ENCODE data around the gene IFI27L1.
A peak's percentile ranks its signal among the peaks of the same experiment; 100 is the strongest.

Gene IFI27L1

GRCh38 chr14:94111276-94112095 is 30.4 kb downstream of the IFI27L1 start:
- no peak for TF ChIP-seq GATA3 (IDR thresholded peaks at IDR 0.05; ENCODE audit: low read depth, low read length)
- TF ChIP-seq GATA2 (IDR thresholded peaks at IDR 0.05; ENCODE audit: low read depth, low read length) = no peak

GRCh38 chr14:94112513-94113063 is 31.5 kb downstream of the IFI27L1 start:
- TF ChIP-seq GATA3 (IDR thresholded peaks at IDR 0.05; ENCODE audit: low read depth, low read length) (no peak), GATA2 (IDR thresholded peaks at IDR 0.05; ENCODE audit: low read depth, low read length) (no peak)

GRCh38 chr14:94113073-94113472 is 32.0 kb downstream of the IFI27L1 start:
- no peak for TF ChIP-seq GATA2 (IDR thresholded peaks at IDR 0.05; ENCODE audit: low read depth, low read length)
- TF ChIP-seq GATA3 (IDR thresholded peaks at IDR 0.05; ENCODE audit: low read depth, low read length) = no peak

GRCh38 chr14:94113490-94113889 is 32.4 kb downstream of the IFI27L1 start:
- no peak for TF ChIP-seq GATA2 (IDR thresholded peaks at IDR 0.05; ENCODE audit: low read depth, low read length)
- TF ChIP-seq GATA3 (IDR thresholded peaks at IDR 0.05; ENCODE audit: low read depth, low read length) = no peak

- TF ChIP-seq GATA2 (IDR thresholded peaks at IDR 0.05; ENCODE audit: low read depth, low read length) (no peak), GATA3 (IDR thresholded peaks at IDR 0.05; ENCODE audit: low read depth, low read length) (no peak)
Observed at GRCh38 chr14:94113908-94114588, 32.9 kb downstream of the IFI27L1 start.

- TF ChIP-seq GATA2 (IDR thresholded peaks at IDR 0.05; ENCODE audit: low read depth, low read length) (no peak), GATA3 (IDR thresholded peaks at IDR 0.05; ENCODE audit: low read depth, low read length) (no peak)
Observed at GRCh38 chr14:94114589-94115057, 33.5 kb downstream of the IFI27L1 start.

- peak; percentile 69 for TF ChIP-seq GATA2 (IDR thresholded peaks at IDR 0.05; ENCODE audit: low read depth, low read length)
- no peak for TF ChIP-seq GATA3 (IDR thresholded peaks at IDR 0.05; ENCODE audit: low read depth, low read length)
Observed at GRCh38 chr14:94115058-94115591, 34.0 kb downstream of the IFI27L1 start.

- no peak for TF ChIP-seq GATA2 (IDR thresholded peaks at IDR 0.05; ENCODE audit: low read depth, low read length)
- TF ChIP-seq GATA3 (IDR thresholded peaks at IDR 0.05; ENCODE audit: low read depth, low read length) = no peak
Observed at GRCh38 chr14:94115631-94116030, 34.5 kb downstream of the IFI27L1 start.

- no peak for TF ChIP-seq GATA3 (IDR thresholded peaks at IDR 0.05; ENCODE audit: low read depth, low read length)
- no peak for TF ChIP-seq GATA2 (IDR thresholded peaks at IDR 0.05; ENCODE audit: low read depth, low read length)
Observed at GRCh38 chr14:94116701-94117100, 35.6 kb downstream of the IFI27L1 start.

GRCh38 chr14:94117856-94118255 is 36.7 kb downstream of the IFI27L1 start:
- no peak for TF ChIP-seq GATA2 (IDR thresholded peaks at IDR 0.05; ENCODE audit: low read depth, low read length)
- no peak for TF ChIP-seq GATA3 (IDR thresholded peaks at IDR 0.05; ENCODE audit: low read depth, low read length)

- TF ChIP-seq GATA3 (IDR thresholded peaks at IDR 0.05; ENCODE audit: low read depth, low read length) = no peak
- no peak for TF ChIP-seq GATA2 (IDR thresholded peaks at IDR 0.05; ENCODE audit: low read depth, low read length)
Observed at GRCh38 chr14:94119071-94119470, 38.0 kb downstream of the IFI27L1 start.

GRCh38 chr14:94120667-94121340 is 39.7 kb downstream of the IFI27L1 start:
- TF ChIP-seq GATA3 (IDR thresholded peaks at IDR 0.05; ENCODE audit: low read depth, low read length) (no peak), GATA2 (IDR thresholded peaks at IDR 0.05; ENCODE audit: low read depth, low read length) (no peak)

- TF ChIP-seq GATA3 (IDR thresholded peaks at IDR 0.05; ENCODE audit: low read depth, low read length) (no peak), GATA2 (IDR thresholded peaks at IDR 0.05; ENCODE audit: low read depth, low read length) (no peak)
Observed at GRCh38 chr14:94121485-94121884, 40.4 kb downstream of the IFI27L1 start.

GRCh38 chr14:94122438-94122837 is 41.3 kb downstream of the IFI27L1 start:
- TF ChIP-seq GATA2 (IDR thresholded peaks at IDR 0.05; ENCODE audit: low read depth, low read length) (no peak), GATA3 (IDR thresholded peaks at IDR 0.05; ENCODE audit: low read depth, low read length) (no peak)
